Activated CD4-positive, alpha-beta T cell treated with anti-CD3 and anti-CD28 coated beads, Interleukin-2, amount 50 U/mL, for 16 hours (primary cell): ENCODE results near the gene TTC9B.
"Not testable (repeated sequence)": the region's sequence is repeated elsewhere in the genome, so short reads cannot be mapped to it uniquely, and the experiment has no call there.

Experiments used
- DNase-seq: peaks from one replicate; pipeline ENCODE4 v3.0.0-alpha.2; 2020

The TTC9B gene

DNA sequence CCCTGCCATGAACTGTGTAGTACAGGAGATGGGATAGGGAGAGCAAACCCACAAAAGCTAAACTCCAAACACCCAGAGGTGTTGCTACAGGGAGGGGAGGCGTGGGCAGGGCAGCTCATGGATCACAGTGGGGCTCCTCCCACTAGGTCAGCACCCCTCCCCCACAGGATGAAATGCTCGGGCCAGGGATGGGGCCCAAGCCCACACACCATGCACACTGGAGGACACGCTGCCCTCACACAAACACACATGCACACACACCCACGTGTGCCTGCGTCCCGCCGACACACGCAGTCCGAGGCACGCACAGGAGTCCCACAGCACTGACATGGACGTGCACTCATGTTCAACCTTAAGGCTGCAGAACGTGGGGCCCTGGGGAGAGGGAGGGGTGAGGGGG is 14.3 kb upstream of the TTC9B start:
- DNase-seq = no peak

DNA sequence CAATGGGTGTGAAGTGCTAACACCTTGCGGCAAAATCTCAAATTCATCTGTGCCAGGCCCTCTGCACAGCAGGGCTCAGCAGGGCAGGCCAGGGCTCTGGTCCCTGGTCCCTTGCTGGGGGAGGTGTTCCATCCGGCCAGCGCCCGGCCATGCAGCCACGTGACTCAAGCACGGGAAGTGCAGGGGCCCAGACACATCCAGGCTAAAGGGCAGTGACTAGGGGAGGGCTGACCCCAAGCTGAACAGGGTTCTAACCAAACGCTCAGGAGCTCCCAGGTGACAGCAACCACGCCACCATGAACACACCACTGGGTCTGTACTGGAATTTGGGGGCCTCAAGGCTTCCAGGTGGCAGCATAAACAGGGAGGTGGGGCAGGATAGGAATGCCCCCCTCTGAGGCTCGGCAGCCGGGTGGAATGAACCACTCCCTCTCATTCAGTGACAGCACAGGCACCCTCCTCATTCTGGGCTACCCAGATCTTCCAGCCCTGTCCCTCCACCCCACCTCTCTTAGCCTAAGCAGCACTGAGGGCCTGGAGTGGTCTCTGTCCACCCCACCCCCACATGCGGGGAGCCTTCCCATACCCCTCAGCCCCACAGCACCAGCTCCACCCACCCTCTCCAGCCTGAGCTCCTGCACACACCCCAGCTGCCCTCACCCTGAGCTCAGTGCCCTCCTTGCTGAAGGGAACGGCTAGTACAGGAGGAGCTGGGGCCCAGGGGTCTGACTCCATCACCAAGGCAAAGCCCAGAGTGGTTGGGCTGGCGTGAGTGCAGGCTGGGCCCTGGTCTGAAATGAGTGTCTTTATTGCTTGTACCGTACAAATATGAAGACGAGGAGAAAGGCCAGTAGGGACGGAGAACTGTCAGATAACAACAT is 13.6 kb upstream of the TTC9B start:
- no peak for DNase-seq

- DNase-seq = no peak
These were observed 12.9 kb upstream of the TTC9B start for GRCh38 chr19:40231057-40231456.

- no peak for DNase-seq
These were observed 11.8 kb upstream of the TTC9B start for GRCh38 chr19:40229926-40230417.

DNA sequence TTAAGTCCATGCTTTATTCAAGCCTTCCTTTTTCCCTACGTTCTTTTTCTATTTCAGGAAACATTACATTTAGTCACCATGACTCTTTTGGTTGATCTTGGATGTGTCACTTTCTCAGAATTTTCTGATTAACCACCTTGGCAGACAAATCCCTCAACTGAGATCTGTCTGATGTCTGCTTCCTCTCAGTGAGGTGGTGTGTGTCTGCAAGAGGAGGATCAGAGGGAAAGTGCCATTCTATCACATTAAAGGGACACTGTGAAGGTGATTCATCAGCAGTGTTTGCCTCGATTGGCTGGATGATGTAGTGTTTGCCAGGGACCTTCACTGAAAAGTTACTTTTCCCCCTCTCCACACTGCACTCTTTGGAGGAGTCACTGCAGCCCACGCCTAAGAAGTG is 11.3 kb upstream of the TTC9B start:
- DNase-seq = no peak

- DNase-seq = no peak
These were observed 10.7 kb upstream of the TTC9B start for GRCh38 chr19:40228863-40229262.

DNA sequence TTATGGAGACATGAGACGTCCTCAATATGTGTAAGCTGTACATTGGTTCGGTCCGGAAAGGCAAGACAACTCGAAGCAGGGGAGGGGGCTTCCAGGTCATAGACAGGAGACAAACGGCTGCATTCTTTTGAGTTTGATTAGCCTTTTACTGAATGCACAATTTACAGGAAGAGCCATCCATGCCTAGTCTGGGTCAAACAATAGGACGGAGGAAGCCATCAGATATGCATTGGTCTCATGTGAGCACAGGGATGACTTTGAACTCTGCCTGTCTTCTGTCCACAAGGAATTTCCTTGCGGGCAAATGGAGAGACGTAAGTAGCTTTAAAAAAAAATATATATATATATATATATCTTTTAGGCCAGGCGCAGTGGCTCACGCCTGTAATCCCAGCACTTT is 10.2 kb upstream of the TTC9B start:
- no peak for DNase-seq

- no peak for DNase-seq
These were observed 7.5 kb upstream of the TTC9B start for GRCh38 chr19:40225440-40226305.

DNA sequence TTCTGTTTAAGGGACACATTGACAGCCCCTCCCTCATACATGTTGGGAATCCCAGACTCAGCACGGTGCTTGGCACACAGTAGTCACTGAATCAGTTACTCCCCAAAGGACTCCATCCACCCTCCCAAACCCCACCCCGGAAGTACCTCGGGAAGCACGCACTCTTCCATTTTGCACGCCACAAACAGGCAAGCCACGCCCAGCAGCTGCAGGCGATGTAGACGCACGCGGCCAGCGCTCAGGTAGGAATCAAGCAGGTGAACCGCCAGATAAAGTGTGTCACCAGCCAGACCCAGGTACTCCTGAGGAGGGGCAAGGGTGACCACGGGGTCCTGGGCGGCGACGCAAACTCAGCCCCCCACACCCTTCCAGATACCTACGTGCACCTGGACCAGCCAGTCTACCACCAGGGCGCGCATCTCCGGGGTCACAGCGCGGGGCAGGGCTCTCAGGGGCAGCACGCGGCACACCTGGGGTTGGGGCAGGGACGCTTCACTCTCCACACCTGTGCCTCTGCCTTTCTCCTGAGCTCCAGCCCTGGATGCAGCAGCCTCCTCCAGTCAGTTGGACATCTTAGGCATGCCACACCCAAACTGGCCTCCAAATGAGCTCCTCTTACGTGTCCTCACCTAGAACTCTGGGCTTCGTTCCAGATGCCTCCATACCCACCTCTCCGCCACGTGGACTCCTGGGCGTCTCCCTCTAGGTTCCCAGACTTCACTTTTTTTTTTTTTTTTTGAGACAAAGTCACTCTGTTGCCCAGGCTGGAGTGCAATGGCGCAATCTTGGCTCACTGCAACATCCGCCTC is 6.4 kb upstream of the TTC9B start:
- no peak for DNase-seq

- no peak for DNase-seq
These were observed 5.1 kb upstream of the TTC9B start for GRCh38 chr19:40223135-40223822.

DNA sequence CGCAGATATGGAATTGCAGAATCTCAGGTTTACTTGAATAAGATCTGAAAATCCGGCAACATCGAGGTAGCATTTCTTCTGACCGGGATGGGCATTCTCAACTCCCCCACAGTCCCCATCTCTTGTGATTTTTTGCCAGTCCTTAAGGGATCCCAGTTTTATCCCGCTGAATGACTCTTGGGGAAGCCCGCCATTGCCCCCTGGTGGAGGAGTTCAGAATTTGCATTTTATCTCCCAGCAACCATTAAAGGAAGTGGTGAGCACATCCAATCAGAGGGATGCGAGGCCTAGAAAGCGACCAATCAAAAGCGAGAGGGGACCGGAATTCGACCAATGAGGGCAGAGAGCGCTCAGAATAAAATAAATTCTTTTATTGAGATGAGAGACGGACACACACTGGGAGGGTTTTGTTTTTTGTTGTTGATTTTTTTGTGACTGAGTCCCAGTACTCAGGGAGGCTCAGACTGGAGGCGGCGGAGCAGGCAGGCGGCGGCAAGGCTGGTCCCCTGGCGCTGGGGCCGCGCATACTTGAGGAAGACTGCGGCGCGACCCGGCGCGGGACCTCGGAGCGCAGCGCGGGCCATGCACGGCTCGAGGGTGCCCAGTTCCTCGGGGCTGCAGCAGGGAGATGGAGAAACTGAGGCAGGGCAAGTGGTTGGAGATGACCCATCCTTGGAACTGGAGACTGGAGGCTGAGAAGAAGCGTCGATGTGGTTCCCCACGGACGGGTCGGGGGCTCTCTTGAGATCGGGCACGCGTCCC is 3.9 kb upstream of the TTC9B start:
- peak; percentile 83 for DNase-seq

GRCh38 chr19:40220674-40221073 is 2.5 kb upstream of the TTC9B start:
- DNase-seq = no peak

DNA sequence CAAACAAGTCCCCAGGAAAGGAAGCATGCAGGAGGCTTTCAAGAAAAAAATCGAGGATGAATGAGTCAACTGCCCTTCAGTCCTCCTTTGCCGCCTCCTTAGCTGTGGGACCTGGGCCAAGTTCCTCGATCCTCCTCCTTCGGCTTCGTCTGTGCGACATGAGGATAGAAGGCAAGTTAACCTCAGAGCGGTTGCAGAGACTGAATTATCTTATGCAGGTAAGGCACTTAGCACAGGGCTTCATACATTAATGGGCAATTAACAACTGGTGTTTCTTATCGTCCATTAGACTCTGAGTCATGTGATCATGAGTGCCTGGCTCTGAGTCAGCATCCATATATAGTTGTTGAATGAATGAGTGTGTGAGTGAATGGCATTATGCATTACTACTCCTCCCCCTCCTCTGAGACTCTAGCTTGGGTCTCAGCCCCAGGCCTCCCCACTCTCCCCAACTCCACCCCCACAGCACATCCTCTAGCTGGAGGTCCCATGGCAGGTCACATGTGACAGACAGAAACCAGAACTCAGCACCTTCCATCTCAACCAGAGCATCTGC is 1.6 kb upstream of the TTC9B start:
- no peak for DNase-seq

DNA sequence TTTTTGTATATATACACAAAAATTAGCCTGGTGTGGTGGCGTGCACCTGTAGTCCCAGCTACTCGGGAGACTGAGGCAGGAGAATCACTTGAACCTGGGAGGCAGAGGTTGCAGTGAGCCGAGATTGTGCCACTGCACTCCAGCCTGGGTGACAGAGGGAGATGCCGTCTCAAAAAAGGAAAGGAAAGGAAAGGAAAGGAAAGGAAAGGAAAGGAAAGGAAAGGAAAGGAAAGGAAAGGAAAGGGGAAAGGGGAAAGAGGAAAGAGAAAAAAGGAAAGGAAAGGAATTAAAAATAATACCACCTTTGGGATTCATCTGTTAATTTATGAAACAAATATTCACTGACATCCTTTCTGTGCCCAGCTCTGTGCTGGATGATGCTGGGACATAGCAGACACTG is 845 bp upstream of the TTC9B start:
- DNase-seq = not testable (repeated sequence)

- DNase-seq = peak; percentile 33
These were observed 965 bp downstream of the TTC9B start for GRCh38 chr19:40217027-40217810.

DNA sequence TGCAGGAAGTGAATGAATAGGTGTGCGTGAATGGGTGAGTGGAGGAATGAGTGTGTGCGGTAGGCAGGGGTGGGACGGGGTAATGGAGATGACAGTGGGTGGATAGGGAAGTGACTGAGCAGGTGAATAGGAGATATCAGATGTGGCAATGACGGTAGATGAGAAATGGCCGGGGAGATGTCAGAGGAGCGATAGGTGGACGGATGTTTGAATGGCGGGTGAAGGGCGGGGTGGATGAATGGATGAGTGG is 1.5 kb downstream of the TTC9B start:
- DNase-seq = no peak

- DNase-seq = no peak
These were observed 2.0 kb downstream of the TTC9B start for GRCh38 chr19:40216013-40216776.

GRCh38 chr19:40214936-40215335 is 3.2 kb downstream of the TTC9B start:
- no peak for DNase-seq

- no peak for DNase-seq
These were observed 4.2 kb downstream of the TTC9B start for GRCh38 chr19:40213882-40214570.
